Measurements from ENCODE around the gene RIPOR2. TPM values are rescaled to one million over a fixed set of nuclear protein-coding genes. Genes with fewer than 3 reads are reported as not detected.

Gene RIPOR2
- total RNA-seq, 4 donors from 2014 or later: 3.7 to 112 (median 6.1) TPM

DNA sequence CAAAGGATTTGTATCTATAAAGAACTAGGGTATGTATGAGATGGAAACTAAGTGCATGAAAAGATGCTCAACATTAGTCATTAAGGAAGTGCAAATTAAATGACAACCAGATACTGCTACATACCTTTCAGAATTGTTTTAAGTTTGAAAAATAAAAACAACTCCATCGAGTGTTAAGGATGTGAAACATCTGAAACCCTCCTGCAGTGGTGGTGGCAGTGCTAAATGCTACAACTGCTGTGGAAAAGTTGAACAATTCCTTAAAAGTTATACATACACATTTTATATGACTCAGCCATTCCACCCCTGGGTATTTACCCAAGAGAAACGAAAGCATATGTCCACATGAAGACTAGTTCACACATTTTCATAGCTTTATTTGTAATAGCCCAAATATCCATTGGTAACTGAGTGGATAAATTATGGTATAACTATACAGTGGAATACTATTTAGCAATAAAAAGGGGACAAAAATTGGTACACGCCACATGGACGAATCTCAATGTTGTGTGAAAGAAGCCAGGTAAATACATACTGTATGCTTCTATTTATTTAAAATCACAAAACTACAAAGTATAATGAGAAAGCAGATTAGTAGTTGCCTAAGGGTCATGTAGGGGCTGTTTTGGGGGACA is 147.6 kb downstream of the RIPOR2 start:
- no peaks in the 10 kb centered on the region for H3K27me3 ChIP-seq
- H3K4me1 ChIP-seq: no peaks in the 10 kb centered on the region
- peaks cover 0 to 18% (median 0%) of the 10 kb centered on the region in 3 donors for H3K36me3 ChIP-seq
- no peaks in the 10 kb centered on the region for H3K9me3 ChIP-seq
- H3K4me3 ChIP-seq: no peak overlapping the region
- no peak overlapping the region for H3K27ac ChIP-seq
- TF ChIP-seq, protein P1, sequence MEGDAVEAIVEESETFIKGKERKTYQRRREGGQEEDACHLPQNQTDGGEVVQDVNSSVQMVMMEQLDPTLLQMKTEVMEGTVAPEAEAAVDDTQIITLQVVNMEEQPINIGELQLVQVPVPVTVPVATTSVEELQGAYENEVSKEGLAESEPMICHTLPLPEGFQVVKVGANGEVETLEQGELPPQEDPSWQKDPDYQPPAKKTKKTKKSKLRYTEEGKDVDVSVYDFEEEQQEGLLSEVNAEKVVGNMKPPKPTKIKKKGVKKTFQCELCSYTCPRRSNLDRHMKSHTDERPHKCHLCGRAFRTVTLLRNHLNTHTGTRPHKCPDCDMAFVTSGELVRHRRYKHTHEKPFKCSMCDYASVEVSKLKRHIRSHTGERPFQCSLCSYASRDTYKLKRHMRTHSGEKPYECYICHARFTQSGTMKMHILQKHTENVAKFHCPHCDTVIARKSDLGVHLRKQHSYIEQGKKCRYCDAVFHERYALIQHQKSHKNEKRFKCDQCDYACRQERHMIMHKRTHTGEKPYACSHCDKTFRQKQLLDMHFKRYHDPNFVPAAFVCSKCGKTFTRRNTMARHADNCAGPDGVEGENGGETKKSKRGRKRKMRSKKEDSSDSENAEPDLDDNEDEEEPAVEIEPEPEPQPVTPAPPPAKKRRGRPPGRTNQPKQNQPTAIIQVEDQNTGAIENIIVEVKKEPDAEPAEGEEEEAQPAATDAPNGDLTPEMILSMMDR (IDR thresholded peaks at IDR 0.05): no peak
- TF ChIP-seq POLR2A (IDR thresholded peaks at IDR 0.05): no peak
- DNase-seq: no peak

DNA sequence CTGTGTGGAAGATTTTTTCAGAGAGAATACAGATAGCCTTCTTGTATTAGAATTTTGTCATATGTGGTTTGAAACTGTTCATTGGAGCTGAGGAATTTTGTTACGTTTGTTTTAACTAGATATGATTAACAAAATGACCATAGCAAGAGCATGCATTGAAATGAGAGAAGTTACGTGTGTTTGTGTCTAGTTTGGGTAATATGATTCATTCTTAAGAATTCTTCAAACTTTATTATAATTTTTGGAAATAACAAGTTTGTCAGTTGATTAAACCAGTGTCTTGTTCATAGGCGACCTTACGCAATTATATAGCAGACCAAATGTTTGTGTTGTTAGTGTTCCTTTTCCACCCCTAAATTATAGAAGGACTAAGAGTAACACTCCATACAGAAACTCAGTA is 155.6 kb downstream of the RIPOR2 start:
- Histone ChIP-seq H3K4me3 (no peak overlapping the region), H3K27ac (no peak overlapping the region), H3K4me1 (peaks cover 0 to 17% (median 1%) of the 10 kb centered on the region in 4 donors), H3K36me3 (peaks cover 0 to 29% (median 0%) of the 10 kb centered on the region in 3 donors), H3K9me3 (no peaks in the 10 kb centered on the region), H3K27me3 (no peaks in the 10 kb centered on the region)
- DNase-seq: no peak
- TF ChIP-seq POLR2A (IDR thresholded peaks at IDR 0.05): no peak
- TF ChIP-seq, protein P1 (IDR thresholded peaks at IDR 0.05): no peak

DNA sequence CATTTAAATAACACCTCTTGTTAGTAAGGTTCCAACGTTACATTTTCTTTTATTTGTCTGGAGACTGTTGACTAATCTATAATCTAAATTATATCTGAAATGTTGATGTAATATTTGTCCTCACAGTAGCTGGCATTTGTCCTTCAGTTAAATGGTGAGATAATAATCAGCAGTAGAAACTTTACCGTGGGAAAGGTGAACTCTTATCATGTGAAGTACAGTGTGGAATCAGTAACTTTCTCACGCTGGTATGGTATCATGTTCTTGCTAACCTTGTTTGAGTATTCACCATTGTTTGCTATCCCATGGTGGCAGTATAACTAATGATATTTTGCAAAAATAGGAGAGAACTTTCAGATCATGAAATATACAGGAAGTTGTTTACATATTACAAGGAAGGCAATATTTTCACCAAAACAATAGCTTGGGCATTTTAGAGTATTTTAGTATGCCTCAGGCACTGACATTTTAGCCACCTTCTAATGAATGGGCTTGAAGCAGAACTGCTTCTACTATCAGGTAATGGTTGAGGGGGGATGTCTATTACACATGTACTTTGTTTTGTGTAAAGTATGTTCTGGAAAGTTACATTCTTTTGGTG is 156.2 kb downstream of the RIPOR2 start:
- Histone ChIP-seq H3K27ac (peak overlapping the region in 1 of 4 donors; percentile 60), H3K4me1 (peaks cover 0 to 17% (median 1%) of the 10 kb centered on the region in 4 donors), H3K9me3 (no peaks in the 10 kb centered on the region), H3K36me3 (peaks cover 0 to 28% (median 0%) of the 10 kb centered on the region in 3 donors), H3K4me3 (no peak overlapping the region), H3K27me3 (no peaks in the 10 kb centered on the region)
- TF ChIP-seq, protein P1 (IDR thresholded peaks at IDR 0.05): no peak
- no peak for TF ChIP-seq POLR2A (IDR thresholded peaks at IDR 0.05)
- no peak for DNase-seq

DNA sequence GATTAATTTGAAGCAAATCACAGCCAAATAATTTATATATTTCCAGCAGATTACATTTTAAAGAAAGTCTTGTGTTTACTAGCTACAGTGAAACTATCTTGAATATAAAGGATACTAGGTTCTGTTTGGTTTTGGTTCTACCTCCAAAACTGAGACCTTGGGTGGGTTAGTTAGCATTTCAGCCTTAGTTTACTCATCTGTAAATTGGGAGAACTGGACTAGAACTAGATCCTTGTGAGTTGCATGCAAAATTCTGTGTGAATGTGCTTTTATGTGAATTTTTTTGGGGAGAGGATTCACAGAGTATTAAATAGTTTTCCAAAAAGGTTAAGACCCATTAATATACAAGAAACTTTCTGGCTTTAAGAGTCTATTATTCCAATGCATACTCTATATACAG is 156.9 kb downstream of the RIPOR2 start:
- peaks cover 0 to 17% (median 1%) of the 10 kb centered on the region in 4 donors for H3K4me1 ChIP-seq
- no peak overlapping the region for H3K4me3 ChIP-seq
- no peak for DNase-seq
- TF ChIP-seq, protein P1 (IDR thresholded peaks at IDR 0.05): no peak
- no peak for TF ChIP-seq POLR2A (IDR thresholded peaks at IDR 0.05)
- no peaks in the 10 kb centered on the region for H3K27me3 ChIP-seq
- no peaks in the 10 kb centered on the region for H3K9me3 ChIP-seq
- peaks cover 0 to 28% (median 0%) of the 10 kb centered on the region in 3 donors for H3K36me3 ChIP-seq
- no peak overlapping the region for H3K27ac ChIP-seq

DNA sequence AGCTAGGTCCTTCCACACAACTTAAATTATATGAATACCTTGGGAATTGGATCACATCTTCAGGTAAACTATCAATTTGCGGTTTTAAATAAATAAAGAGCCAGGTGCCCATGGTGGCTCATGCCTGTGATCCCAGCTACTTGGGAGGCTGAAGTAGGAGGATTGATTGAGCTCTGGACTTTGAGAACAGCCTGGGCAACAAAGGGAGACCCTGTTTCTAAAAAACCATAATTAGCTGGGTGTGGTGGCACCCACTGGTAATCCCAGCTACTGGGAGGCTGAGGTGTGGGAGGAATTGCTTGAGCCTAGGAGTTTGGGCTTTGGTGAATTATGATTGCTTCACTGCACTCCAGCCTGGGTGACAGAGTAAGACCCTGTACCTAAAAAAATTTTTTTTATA is 157.6 kb downstream of the RIPOR2 start:
- Histone ChIP-seq H3K36me3 (peaks cover 0 to 25% (median 0%) of the 10 kb centered on the region in 3 donors), H3K27me3 (no peaks in the 10 kb centered on the region), H3K4me1 (peaks cover 0 to 17% (median 1%) of the 10 kb centered on the region in 4 donors), H3K9me3 (no peaks in the 10 kb centered on the region), H3K27ac (no peak overlapping the region), H3K4me3 (no peak overlapping the region)
- TF ChIP-seq, protein P1 (IDR thresholded peaks at IDR 0.05): no peak
- no peak for TF ChIP-seq POLR2A (IDR thresholded peaks at IDR 0.05)
- DNase-seq: no peak

All from Peyer's patch (tissue), 4 donors.